ENCODE data around the gene TRIM63.

GRCh38 chr1:26035959-26036755, 31.3 kb downstream of the TRIM63 start:
- TF ChIP-seq CTCF (IDR thresholded peaks at IDR 0.05), result peak; percentile 96 to 100 (median 98)
- no peak for TF ChIP-seq POLR2A (IDR thresholded peaks at IDR 0.05)
- TF ChIP-seq POLR2AphosphoS5 (IDR thresholded peaks at IDR 0.05), result peak; percentile 34

All from prostate gland (tissue), 2 donors.